ENCODE data around the gene CTBP2. TPM values are rescaled to one million over a fixed set of nuclear protein-coding genes. Genes with fewer than 3 reads are reported as not detected.
A peak's percentile ranks its signal among the peaks of the same experiment; 100 is the strongest.

CTBP2 gene
- total and polyA plus RNA-seq, 11 donors: 10.1 to 45.5 (median 29.1) TPM

GRCh38 chr10:124999433-125000365, 160.7 kb downstream of the CTBP2 start:
- no peak for TF ChIP-seq POLR2A (IDR thresholded peaks at IDR 0.05)
- TF ChIP-seq CTCF (IDR thresholded peaks at IDR 0.05): peak in 1 of 12 donors; percentile 9
- 59 to 78% (median 61%) methylated on average over 19 to 29 of the region's 29 CpGs for WGBS, 4 donors
- Histone ChIP-seq H3K36me3 (peaks cover 0 to 71% (median 50%) of the 10 kb centered on the region in 9 donors), H3K27ac (peak overlapping the region; percentile 24 to 86 (median 62)), H3K4me3 (no peak overlapping the region), H3K4me1 (peaks cover 0 to 60% (median 43%) of the 10 kb centered on the region in 12 donors), H3K27me3 (no peaks in the 10 kb centered on the region), H3K9me3 (no peaks in the 10 kb centered on the region)
- peak; percentile 60 to 76 (median 62) for DNase-seq
- peak; percentile 55 to 69 (median 60) for ATAC-seq
- intact Hi-C loops (cut with DNase I): loop anchor here in 7 of 10 donors (5.0 to 10.0 kb wide), 7 partner anchors 38 to 345 kb away; no protein-coding TSS in a partner anchor

- Histone ChIP-seq H3K9me3 (no peaks in the 10 kb centered on the region), H3K27me3 (no peaks in the 10 kb centered on the region), H3K4me3 (no peak overlapping the region), H3K36me3 (peaks cover 0 to 80% (median 59%) of the 10 kb centered on the region in 9 donors), H3K27ac (peak overlapping the region in 11 of 12 donors; percentile 51 to 86 (median 62)), H3K4me1 (peaks cover 0 to 53% (median 43%) of the 10 kb centered on the region in 12 donors)
- ATAC-seq (no peak), DNase-seq (peak in 1 of 5 donors; percentile 39)
- intact Hi-C loops (cut with DNase I): loop anchor here in 7 of 10 donors (5.0 to 10.0 kb wide), 5 partner anchors 56 to 346 kb away; no protein-coding TSS in a partner anchor
- TF ChIP-seq CTCF (IDR thresholded peaks at IDR 0.05): no peak
- no peak for TF ChIP-seq POLR2A (IDR thresholded peaks at IDR 0.05)
- WGBS, 4 donors: 59 to 87% (median 65%) methylated on average over 15 to 16 of the region's 16 CpGs
These were observed 161.6 kb downstream of the CTBP2 start for GRCh38 chr10:124998624-124999291.

- H3K27me3 ChIP-seq: no peaks in the 10 kb centered on the region
- peaks cover 0 to 87% (median 66%) of the 10 kb centered on the region in 9 donors for H3K36me3 ChIP-seq
- DNase-seq (no peak), ATAC-seq (no peak)
- WGBS, 4 donors: 77 to 87% (median 81%) methylated on average over 17 to 35 of the region's 35 CpGs
- peak overlapping the region in 4 of 12 donors; percentile 5 to 81 (median 73) for H3K27ac ChIP-seq
- H3K9me3 ChIP-seq: no peaks in the 10 kb centered on the region
- H3K4me1 ChIP-seq: peaks cover 0 to 53% (median 44%) of the 10 kb centered on the region in 12 donors
- TF ChIP-seq CTCF (IDR thresholded peaks at IDR 0.05) (no peak), POLR2A (IDR thresholded peaks at IDR 0.05) (no peak)
- intact Hi-C loops (cut with DNase I): loop anchor here in 7 of 10 donors (5.0 to 10.0 kb wide), 5 partner anchors 57 to 347 kb away; no protein-coding TSS in a partner anchor
- no peak overlapping the region for H3K4me3 ChIP-seq
These were observed 162.4 kb downstream of the CTBP2 start for GRCh38 chr10:124997771-124998623.
